ENCODE measurements around the gene PCDHGC3. TPM values are rescaled to one million over a fixed set of nuclear protein-coding genes. Genes with fewer than 3 reads are reported as not detected.
A peak's percentile ranks its signal among the peaks of the same experiment; 100 is the strongest.

PCDHGC3 gene
- polyA plus RNA-seq, 1 experiment = 56.3 TPM

GRCh38 chr5:141465351-141465750 lies 10.4 kb upstream of the PCDHGC3 start:
- DNase-seq (ENCODE audit: low read depth) = no peak
- Histone ChIP-seq H3K4me3 (ENCODE audit: low read depth, low read length) (no peak overlapping the region), H3K36me3 (ENCODE audit: control insufficient read depth, insufficient read depth, low read length) (no peaks in the 10 kb centered on the region), H3K27me3 (ENCODE audit: control insufficient read depth, insufficient read depth, low read length) (no peaks in the 10 kb centered on the region)
- no peak for TF ChIP-seq CTCF (IDR thresholded peaks at IDR 0.05; ENCODE audit: insufficient read depth, low read depth, low read length)
- ChIA-PET POLR2A (interaction anchor here (0.6 kb wide), 1 partner anchor 10 kb away, joined by 3 read pairs; no protein-coding TSS in a partner anchor), CTCF (interaction anchor here (1.0 to 2.3 kb wide), 4 partner anchors 10 to 92 kb away, joined by 3 to 9 read pairs (median 6); partner anchors contain the start of genes PCDHGB7 and PCDHGC3)

GRCh38 chr5:141476132-141476911 lies 556 bp downstream of the PCDHGC3 start:
- POLR2A ChIA-PET = interaction anchor here (0.8 to 1.1 kb wide), 3 partner anchors 13 to 81 kb away, joined by 4 to 7 read pairs (median 4); partner anchors contain the start of genes PCDHGA12 and PCDHGC5
- H3K36me3 ChIP-seq (ENCODE audit: control insufficient read depth, insufficient read depth, low read length) = no peaks in the 10 kb centered on the region
- peak; percentile 24 for DNase-seq (ENCODE audit: low read depth)
- H3K4me3 ChIP-seq (ENCODE audit: low read depth, low read length) = peak overlapping the region; percentile 53
- CTCF ChIA-PET = interaction anchor here (0.5 to 4.9 kb wide), 17 partner anchors 10 to 88 kb away, joined by 3 to 46 read pairs (median 5); partner anchors contain the start of genes PCDHGA10, PCDHGA11, PCDHGB5 and PCDHGC5
- H3K27me3 ChIP-seq (ENCODE audit: control insufficient read depth, insufficient read depth, low read length) = no peaks in the 10 kb centered on the region
- no peak for TF ChIP-seq CTCF (IDR thresholded peaks at IDR 0.05; ENCODE audit: insufficient read depth, low read depth, low read length)

- Histone ChIP-seq H3K27me3 (ENCODE audit: control insufficient read depth, insufficient read depth, low read length) (no peaks in the 10 kb centered on the region), H3K4me3 (ENCODE audit: low read depth, low read length) (peak overlapping the region; percentile 53), H3K36me3 (ENCODE audit: control insufficient read depth, insufficient read depth, low read length) (no peaks in the 10 kb centered on the region)
- POLR2A ChIA-PET = interaction anchor here (0.8 kb wide), 1 partner anchor 47 kb away, joined by 7 read pairs; the partner anchor contains the start of gene PCDHGA12
- TF ChIP-seq CTCF (IDR thresholded peaks at IDR 0.05; ENCODE audit: insufficient read depth, low read depth, low read length) = no peak
- CTCF ChIA-PET = interaction anchor here (0.8 to 4.9 kb wide), 16 partner anchors 10 to 81 kb away, joined by 3 to 46 read pairs (median 8); partner anchors contain the start of genes PCDHGA10, PCDHGA12, PCDHGB7 and PCDHGC5
- no peak for DNase-seq (ENCODE audit: low read depth)
Measured at GRCh38 chr5:141477044-141477575, 1.3 kb downstream of the PCDHGC3 start.

GRCh38 chr5:141477815-141478214 lies 2.0 kb downstream of the PCDHGC3 start:
- Histone ChIP-seq H3K27me3 (ENCODE audit: control insufficient read depth, insufficient read depth, low read length) (no peaks in the 10 kb centered on the region), H3K4me3 (ENCODE audit: low read depth, low read length) (peak overlapping the region; percentile 53), H3K36me3 (ENCODE audit: control insufficient read depth, insufficient read depth, low read length) (no peaks in the 10 kb centered on the region)
- ChIA-PET CTCF (interaction anchor here (0.8 to 4.9 kb wide), 12 partner anchors 9 to 86 kb away, joined by 3 to 46 read pairs (median 6); partner anchors contain the start of genes PCDHGA12, PCDHGB7 and PCDHGC5), POLR2A (no interaction called here)
- no peak for DNase-seq (ENCODE audit: low read depth)
- no peak for TF ChIP-seq CTCF (IDR thresholded peaks at IDR 0.05; ENCODE audit: insufficient read depth, low read depth, low read length)

All from BJ (cell line).